Mononuclear cell (primary cell): Measurements from ENCODE around the gene C12orf60. TPM values are rescaled to one million over a fixed set of nuclear protein-coding genes. Genes with fewer than 3 reads are reported as not detected.

Experiments used
- H3K27me3 ChIP-seq: 2 replicates; pipeline ENCODE4 v1.6.0; 2011; ENCODE audit warnings: low read length, control low read depth; ENCODE audit not compliant: insufficient read depth
- H3K4me1 ChIP-seq: 2 replicates; pipeline ENCODE4 v1.5.1; 2011; ENCODE audit warnings: mild to moderate bottlenecking, low read length, control low read depth; ENCODE audit not compliant: insufficient read depth
- H3K4me3 ChIP-seq: 2 replicates; pipeline ENCODE4 v1.5.1; 2011; ENCODE audit warnings: mild to moderate bottlenecking, low read length, moderate library complexity
- H3K9me3 ChIP-seq: 2 replicates; pipeline ENCODE4 v1.5.1; 2011; ENCODE audit warnings: low read depth, mild to moderate bottlenecking, control low read depth, low read length
- total RNA-seq: library from RNA; depleted of rRNA; stranded (reverse); fragments of >200 nt; gene quantifications from one replicate; pipeline ENCODE4 v1.2.3, GENCODE V29; 2012

C12orf60 gene
- total RNA-seq, 1 donor, result 0.10 TPM

DNA sequence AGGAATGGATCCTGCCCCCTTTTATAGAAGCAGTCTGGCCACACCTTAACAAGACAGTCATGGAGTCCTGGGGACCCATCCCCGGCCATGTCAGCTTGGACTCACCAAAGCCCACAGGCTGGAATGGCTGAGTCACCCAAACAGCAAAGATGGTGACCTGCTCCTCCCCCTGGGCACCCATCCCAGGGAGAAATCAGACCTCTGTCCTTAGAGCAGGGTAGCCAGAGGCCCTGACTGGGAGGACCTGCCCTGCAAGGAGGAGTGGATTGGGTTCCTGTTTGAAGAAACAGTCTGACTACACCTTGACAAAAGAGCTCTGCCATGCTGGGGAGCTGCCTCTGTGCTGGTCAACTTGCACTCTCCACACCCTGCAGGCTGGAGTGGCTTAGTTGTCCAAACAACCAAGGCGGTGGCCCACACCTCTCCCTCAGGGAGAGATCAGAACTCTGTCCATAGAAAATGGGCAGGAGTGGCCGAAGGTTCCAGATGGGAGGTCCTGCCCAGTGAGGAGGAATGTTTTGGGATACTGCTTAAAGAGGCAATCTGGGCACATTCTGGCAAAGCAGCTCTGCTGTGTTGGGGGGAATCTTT lies 65.5 kb downstream of the C12orf60 start:
- Histone ChIP-seq H3K4me1 (no peaks in the 10 kb centered on the region), H3K27me3 (no peaks in the 10 kb centered on the region), H3K4me3 (no peak overlapping the region), H3K9me3 (no peaks in the 10 kb centered on the region)

- Histone ChIP-seq H3K27me3 (no peaks in the 10 kb centered on the region), H3K4me3 (no peak overlapping the region), H3K9me3 (no peaks in the 10 kb centered on the region), H3K4me1 (no peaks in the 10 kb centered on the region)
These were observed 67.8 kb downstream of the C12orf60 start for GRCh38 chr12:14871247-14871646.

- Histone ChIP-seq H3K4me3 (no peak overlapping the region), H3K9me3 (no peaks in the 10 kb centered on the region), H3K4me1 (no peaks in the 10 kb centered on the region), H3K27me3 (no peaks in the 10 kb centered on the region)
These were observed 68.4 kb downstream of the C12orf60 start for GRCh38 chr12:14871886-14872285.

GRCh38 chr12:14873440-14874185 lies 70.1 kb downstream of the C12orf60 start:
- Histone ChIP-seq H3K9me3 (no peaks in the 10 kb centered on the region), H3K27me3 (no peaks in the 10 kb centered on the region), H3K4me3 (no peak overlapping the region), H3K4me1 (no peaks in the 10 kb centered on the region)

Other genes with a start within 250 kb of the C12orf60 start
- gene PLBD1, start 235.8 kb upstream of the C12orf60 start, total RNA-seq, result 201 TPM
- not detected for gene GUCY2C, start 107.1 kb upstream of the C12orf60 start, total RNA-seq
- gene WBP11, start 192 bp upstream of the C12orf60 start, total RNA-seq, result 77.8 TPM
- not detected for gene SMCO3, start 10.5 kb downstream of the C12orf60 start, total RNA-seq
- gene ART4, start 39.9 kb downstream of the C12orf60 start, total RNA-seq, result not detected
- 0.31 TPM for gene MGP, start 82.2 kb downstream of the C12orf60 start, total RNA-seq
- 8.3 TPM for gene ERP27, start 134.9 kb downstream of the C12orf60 start, total RNA-seq
- 1,170 TPM for gene ARHGDIB, start 157.9 kb downstream of the C12orf60 start, total RNA-seq
- gene PDE6H, start 169.4 kb downstream of the C12orf60 start, total RNA-seq, result 3.9 TPM